VCaP (cell line): ENCODE measurements around the gene PCDH9.

Source experiments
- H3K27ac ChIP-seq: fragments of 450-650 bp; 2 replicates; pipeline ENCODE4 v1.5.1; 2017
- CTCF ChIP-seq: fragments of 450-650 bp; conservative IDR thresholded peaks from 2 replicates; pipeline ENCODE4 v1.5.1; 2017; ENCODE audit warnings: mild to moderate bottlenecking, moderate library complexity

PCDH9 gene

GRCh38 chr13:66659286-66659685, 570.9 kb downstream of the PCDH9 start:
- H3K27ac ChIP-seq, result no peak overlapping the region
- TF ChIP-seq CTCF, result no peak

- H3K27ac ChIP-seq, result no peak overlapping the region
- TF ChIP-seq CTCF, result no peak
Measured at GRCh38 chr13:66657165-66657881, 572.8 kb downstream of the PCDH9 start.

- H3K27ac ChIP-seq, result no peak overlapping the region
- TF ChIP-seq CTCF, result no peak
Measured at GRCh38 chr13:66655847-66656454, 574.2 kb downstream of the PCDH9 start.

GRCh38 chr13:66644855-66645460, 585.2 kb downstream of the PCDH9 start:
- no peak for TF ChIP-seq CTCF
- no peak overlapping the region for H3K27ac ChIP-seq

- TF ChIP-seq CTCF, result no peak
- H3K27ac ChIP-seq, result no peak overlapping the region
Measured at GRCh38 chr13:66640231-66640630, 589.9 kb downstream of the PCDH9 start.

GRCh38 chr13:66639044-66639443, 591.1 kb downstream of the PCDH9 start:
- no peak for TF ChIP-seq CTCF
- no peak overlapping the region for H3K27ac ChIP-seq

- TF ChIP-seq CTCF, result no peak
- H3K27ac ChIP-seq, result no peak overlapping the region
Measured at GRCh38 chr13:66635526-66635925, 594.6 kb downstream of the PCDH9 start.
